GM19463 (cell line): Measurements from ENCODE around the gene TOX2.
A peak's percentile ranks its signal among the peaks of the same experiment; 100 is the strongest.

ENCODE experiments used
- ATAC-seq: cut with Tn5 transposase; IDR thresholded peaks from one replicate; pipeline ENCODE4 v1.9.1; 2021; ENCODE audit warnings: mild to moderate bottlenecking, moderate library complexity; ENCODE audit not compliant: unreplicated experiment

TOX2 gene

DNA sequence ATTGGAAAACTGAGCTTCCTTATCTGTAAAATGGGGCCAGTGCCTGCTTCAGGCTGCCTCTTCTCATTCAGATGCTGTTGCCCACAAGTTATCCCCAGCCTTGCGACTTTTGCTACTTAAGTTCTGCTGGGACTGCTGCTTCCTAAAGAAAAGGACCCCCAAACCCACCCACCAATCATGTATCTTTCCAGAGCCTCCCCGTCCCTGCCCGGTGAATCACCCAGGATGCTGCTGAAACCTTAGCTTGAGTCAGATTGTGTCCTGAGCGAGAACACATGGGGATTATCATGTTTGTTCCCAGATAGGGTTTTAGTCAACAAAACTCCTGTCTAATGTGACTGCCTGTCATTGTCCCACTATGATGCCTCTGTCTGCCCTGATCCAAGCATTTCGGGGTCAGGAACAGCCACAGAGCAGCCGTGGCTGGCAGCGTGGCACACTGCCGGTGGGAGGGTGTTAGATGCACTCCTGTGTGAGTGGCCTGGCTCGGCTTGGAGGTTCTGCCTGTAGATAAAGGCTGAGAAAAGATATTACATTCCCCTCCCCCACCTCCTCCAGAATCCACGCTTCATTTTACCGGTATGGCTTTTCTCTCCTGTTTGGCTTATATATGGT lies 79.9 kb downstream of the TOX2 start:
- ATAC-seq = no peak

DNA sequence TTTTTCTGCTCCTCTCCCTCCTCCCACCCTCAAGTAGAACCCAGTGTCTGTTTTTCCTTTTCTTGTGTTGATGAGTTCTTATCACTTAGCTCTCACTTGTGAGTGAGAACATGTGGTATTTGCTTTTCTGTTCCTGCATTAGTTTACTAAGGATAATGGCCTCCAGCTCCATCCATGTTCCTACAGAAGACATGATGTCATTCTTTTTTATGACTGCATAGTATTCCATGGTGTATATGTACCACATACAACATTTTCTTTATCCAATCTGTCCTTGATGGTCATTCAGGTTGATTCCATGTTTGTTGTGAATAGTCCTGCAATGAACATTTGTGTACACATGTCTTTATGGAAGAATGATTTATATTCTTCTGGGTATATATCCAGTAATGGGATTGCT lies 81.0 kb downstream of the TOX2 start:
- no peak for ATAC-seq

DNA sequence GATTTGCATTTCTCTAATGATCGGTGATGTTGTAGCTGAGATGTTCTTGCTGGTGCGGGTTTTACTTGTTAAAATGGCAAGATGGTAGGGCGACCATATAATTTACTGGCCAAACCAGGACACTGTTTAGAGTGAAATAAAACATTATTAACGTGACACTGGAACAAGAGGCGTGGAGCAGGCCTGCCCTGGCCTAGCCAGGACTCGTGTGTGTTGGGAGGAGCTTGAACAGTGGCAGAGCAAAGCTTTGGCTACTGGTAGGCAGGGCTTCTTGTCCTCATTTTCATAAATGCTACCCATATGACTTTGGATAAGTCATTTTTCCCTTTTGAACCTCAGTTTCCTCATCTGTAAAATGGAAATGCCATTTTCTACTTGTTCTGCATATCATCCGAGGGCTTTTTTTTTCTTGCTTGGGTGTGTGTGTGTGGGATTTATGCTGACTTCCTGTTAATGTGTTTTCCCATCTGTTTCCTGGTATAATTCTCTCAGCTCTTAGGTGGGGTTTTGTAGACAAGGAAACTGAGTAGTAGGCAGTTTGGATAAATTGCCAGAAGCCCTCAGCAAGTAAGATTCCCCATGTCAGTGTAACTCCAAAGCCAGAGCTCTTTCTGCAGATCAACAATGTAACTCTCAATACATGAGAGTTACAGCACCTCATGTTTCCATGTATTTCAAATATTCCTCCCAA lies 81.7 kb downstream of the TOX2 start:
- ATAC-seq = no peak

DNA sequence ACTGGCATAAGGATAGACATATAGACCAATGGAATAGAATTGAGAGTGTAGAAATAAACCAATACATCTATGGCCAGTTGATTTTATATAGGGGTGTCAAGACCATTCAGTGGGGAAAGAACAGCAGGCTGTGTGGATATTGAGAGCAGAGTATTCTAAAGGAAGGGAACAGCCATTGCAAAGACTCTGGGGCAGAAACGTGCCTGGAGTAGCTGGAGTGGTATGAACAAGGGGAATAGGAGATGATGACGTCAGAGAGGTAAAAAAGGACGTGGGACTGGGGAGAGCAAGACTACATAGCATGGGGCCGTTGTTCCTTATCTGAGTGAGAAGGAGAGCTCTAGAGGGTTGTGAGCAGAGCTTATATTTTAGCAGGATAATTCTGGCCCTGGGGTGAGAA lies 85.2 kb downstream of the TOX2 start:
- no peak for ATAC-seq

DNA sequence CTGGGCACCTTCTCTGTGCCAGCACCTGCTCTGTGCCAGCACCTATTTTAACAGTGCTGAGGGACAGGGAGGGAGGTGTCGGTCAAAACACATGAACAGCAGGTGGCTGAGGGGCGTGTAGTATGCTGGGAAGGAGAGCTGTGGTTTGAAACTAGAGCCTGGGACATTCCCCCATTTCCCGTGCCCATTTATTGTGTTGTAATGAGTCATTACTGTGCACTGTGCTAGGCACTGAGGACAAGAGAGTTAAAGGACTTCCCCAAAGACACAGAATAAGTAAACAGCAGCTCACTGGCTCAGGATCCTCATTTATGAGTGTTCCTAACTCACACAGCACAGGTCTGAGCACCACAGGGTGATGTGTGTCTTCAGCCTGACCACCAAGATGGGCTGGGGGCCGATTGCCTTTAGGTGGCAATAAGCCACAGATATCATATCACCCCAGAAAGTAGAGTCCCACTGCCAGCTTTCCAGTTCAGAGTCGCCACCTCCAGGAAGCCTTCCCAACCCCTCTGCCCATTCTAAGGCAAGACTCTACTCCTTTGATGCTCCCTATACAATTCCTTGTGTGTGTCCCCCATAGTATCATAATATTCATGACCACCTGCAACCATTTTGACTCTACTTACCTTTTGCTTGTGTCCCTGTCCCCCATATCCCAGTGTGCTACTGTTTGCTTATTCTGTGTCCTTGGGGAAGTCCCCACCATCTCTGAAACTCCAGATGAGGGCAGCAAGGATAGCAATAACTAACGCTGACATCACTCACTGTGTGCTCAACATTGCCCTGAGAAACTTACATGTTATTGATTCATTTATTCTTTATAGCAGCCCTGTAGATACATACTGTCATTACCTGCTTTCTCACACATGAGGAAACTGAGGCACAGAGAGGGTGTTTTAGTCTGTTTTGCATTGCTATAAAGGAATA lies 87.3 kb downstream of the TOX2 start:
- ATAC-seq = peak; percentile 71

DNA sequence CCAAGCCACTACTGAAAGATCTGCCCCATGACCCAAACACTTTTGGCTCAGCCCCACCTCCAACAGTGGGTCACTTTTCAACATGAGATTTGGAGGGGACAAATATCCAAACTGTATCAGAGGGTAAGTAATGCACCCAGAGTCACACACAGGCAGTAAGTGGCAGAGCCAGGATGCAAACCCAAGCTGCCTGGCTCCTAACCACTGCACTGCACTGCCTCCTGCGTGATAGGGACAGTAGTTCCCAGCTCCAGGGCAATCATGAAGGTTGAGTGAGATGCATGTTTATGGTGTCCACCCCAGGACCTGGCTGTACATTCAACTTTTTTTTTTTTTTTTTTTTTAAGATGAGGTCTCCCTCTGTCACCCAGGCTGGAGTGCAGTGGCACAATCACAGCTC lies 88.2 kb downstream of the TOX2 start:
- ATAC-seq = no peak

DNA sequence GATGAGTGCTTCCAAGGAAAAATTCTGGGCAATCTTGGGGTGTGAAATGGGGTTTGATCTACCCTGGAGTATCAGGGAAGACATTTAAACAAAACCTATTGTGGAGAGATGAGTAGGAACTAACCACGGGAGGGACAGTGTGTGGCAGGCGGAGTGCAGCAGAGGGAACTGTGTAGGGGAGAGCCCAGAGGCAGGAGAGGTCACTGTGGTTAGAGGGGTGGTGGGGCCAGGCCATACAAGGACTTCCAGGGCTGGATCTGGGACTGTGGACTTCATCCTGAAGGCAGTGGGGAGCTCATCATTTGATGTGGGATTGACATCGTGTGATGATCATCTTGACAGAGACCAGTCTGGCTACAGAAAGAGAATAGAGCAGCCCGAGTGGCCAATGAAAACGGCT lies 89.0 kb downstream of the TOX2 start:
- no peak for ATAC-seq

DNA sequence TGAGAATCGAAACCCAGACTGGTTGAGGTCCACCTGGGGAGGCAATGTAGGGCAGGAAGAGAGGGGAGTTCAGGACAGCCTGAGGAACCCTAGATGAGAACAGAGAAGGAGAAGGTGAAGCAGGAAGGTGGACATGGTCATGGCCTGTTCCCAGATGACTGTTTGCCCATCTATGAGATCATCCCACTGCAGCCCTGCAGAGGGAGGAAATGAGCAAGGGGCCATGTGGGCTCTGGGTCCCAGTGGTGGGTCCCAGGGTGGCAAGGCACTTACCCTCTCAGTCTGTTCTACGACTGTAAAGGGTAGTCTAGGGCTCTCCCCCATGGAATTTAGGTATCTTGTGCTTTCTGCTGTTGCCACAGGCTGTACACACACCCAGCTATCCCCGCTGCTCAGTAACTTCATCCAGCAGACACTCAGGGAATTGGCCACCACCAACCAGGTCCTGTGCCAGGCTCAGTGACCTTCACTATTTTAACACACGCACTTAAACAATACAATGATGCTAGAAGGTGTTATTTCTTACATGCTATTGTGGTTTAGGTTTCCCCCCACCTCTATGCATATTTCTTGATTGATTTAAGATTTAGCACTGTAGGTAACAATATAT lies 89.8 kb downstream of the TOX2 start:
- no peak for ATAC-seq

DNA sequence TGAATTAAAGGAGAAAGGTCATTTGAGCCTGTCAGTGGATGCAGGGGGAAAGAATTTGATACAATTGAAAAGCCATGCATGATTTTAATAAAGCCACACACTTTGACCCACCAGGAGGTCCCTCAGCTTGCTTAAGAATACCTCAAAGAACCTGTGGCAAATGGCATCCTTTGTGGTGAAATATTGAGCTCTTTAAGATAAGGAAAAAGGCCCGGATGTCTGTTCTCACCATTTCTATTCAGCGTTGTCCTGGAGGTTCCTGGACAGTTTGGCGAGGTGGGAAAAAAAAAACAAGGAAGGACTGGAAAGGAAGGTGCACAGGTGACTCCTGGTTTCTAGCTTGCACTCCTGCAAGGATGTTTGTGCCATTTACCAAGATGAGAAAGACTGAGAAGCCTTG lies 91.0 kb downstream of the TOX2 start:
- ATAC-seq = no peak

DNA sequence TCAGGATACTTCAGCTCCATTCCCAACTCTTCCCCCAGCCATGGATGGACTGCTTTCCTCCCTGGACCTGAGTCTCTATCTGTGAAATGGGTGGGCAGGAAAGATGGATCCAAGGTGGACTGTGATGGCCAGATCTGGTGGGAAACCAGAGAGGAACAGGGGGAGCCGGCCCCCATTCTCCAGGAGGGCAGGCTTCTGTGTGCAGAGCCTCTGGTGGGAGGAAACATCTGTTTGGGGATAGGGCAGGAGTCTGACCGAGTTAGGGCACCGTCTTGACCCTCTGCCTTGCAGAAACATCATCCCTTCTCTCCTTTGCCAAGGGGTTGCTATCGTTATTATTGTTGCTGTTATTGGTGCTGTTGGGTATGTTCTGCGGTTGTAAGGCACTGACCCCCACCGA lies 91.5 kb downstream of the TOX2 start:
- ATAC-seq = no peak

DNA sequence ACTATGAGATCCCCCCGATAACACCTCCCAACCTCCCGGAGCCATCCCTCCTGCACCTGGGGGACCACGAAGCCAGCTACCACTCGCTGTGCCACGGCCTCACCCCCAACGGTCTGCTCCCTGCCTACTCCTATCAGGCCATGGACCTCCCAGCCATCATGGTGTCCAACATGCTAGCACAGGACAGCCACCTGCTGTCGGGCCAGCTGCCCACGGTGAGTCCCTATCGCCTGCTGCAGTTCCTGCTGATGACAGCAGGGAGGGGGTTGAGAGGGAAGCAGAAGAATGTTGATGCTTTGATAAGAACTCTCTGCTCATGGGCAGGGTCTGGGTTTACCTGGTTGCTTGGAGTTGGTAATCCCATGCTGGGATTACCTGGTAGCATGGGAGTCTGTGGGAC lies 91.9 kb downstream of the TOX2 start:
- ATAC-seq = no peak

DNA sequence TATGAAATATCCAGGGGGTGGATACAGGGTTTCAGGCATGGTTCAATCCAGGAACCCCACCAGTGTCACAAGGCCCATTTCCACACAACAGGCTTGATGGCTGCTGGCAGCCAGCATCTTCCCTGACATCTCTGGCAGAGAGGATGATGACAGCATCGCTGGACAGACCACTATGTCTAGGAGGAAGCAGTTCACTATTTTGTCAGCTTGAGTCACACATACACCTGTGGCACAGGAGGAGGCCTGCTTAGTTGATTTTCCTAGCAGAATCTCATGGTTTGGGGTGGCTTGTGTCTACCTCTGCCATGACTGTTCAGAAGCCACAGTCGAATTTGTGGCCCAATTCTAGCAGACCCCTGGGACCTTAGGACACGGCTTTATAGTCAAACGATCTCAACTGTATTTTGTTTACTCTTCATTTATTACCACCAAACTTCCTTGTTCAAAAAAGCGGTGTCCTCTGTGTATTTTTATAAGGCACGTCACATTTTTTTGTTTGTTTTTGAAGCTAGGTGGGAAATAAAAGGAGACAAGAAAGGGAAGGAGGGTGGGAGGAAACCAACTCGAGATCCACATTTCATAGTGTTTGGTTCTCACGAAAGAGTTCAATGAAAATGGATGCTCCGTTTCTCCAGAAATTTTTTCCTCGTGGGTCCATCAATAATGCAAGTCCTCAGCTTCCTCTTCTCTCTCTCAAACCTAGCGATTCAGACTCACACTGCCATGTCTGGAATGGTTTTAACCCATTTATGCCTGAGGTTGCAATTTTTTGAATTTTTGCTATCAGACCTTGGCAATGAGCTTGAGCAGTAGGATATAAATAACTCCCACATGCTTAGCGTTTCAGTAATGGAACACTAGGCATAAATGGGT lies 94.4 kb downstream of the TOX2 start:
- ATAC-seq = no peak

DNA sequence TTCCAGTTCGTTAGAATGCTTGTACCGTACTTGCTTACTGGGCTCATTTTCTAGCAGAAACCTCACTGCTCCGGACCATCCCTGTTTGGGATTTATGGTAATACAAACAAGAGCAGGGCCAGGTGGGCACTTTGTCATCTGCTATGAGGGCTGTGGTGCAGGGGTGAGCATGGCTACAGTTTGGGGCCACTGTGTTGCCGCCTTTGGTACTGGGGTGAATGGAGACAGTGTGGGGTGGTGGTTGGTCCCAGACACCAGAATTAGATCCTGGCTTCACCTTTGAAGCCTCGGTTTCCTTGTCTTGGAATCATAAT lies 95.0 kb downstream of the TOX2 start:
- ATAC-seq = no peak

DNA sequence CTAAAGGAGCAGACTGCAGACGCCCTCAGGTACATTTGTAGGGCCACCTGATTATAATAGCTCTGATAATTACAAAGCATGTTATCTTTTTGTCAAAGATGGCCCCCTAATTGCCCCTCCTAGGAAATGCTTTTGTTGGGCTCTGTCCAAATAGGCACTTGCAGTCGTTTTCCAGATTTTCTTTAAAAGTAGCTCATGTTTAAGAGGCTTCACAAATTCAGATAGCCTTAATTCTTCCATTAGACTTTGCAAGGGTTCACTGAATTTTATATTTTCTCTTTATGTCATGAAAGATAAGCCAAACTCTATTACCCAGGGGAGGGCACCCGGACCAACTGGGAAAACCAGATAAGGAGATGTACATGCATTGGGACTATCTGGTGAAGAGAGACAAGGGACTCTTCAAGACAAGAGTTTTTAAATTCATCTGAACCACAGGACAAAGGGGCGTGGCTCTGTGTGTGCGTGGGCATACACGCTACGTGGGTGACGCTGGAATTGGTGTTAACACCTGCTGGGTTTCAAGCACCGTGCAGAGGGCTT lies 95.6 kb downstream of the TOX2 start:
- no peak for ATAC-seq

DNA sequence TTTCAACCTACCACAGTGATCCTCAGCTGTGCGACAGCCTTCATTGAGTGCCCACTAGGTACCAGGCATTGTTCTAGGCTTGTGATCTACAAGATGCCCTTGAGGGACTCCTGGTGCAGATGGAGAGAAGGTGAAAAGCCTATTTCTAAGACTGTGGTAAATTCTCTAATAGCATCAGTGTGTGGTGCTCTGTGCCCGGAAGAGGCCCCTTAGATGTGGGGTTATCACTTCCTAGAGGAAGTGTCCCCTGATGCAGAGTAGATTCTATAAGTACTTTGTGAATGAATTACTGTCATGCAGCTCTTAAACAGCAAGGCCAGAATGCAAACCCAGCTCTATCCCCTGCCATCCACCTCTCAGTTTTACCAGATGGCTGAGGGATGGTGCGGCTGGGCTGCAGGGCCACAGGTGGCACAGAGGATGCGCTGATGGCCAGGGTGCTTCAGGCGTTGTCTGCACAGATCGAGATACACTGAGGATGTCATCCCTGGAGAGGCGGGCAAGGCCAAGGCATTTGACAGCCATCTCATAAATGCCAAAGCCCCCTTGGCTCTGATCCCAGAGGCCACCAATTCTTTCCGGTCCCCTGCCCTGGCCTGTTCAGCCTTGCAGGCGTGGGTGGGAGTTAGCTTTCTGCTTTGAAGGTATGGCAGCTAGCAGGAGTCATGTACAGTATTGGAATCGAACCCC lies 96.7 kb downstream of the TOX2 start:
- no peak for ATAC-seq

DNA sequence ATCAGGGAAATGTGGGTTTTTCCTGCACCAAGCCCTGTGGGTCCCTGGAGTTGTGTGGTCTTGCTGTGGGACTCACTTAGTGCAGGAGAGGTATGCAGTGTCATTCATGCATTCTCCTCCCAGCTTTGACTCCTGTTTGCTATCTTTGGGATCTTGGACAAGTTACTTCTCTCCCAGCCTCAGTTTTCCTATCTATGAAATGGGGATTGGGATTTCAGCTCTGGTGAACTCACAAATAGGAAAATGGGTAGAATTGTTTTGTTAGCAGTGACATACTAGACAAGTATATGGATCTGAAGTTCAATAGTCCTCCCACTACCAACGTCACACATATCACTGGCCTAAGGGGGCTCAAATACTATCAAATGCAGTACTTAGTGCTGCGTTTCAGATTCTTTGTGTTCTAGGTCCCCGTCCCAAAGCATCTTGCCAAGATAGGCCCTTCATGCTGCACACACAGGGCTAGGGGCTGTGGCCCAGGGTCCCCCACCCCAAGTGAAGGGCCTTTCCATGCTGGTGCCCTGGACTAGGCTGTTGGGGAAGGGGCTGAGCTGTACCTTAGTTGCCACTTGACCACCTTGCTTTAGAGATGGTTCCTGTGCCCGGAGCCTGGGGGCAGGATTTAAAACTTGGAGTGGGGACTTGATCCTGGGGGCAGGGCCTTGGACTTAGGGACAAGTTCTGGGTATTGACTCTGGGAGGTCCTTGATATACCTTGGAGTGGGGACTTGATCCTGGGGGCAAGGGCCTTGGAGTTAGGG lies 98.0 kb downstream of the TOX2 start:
- no peak for ATAC-seq

DNA sequence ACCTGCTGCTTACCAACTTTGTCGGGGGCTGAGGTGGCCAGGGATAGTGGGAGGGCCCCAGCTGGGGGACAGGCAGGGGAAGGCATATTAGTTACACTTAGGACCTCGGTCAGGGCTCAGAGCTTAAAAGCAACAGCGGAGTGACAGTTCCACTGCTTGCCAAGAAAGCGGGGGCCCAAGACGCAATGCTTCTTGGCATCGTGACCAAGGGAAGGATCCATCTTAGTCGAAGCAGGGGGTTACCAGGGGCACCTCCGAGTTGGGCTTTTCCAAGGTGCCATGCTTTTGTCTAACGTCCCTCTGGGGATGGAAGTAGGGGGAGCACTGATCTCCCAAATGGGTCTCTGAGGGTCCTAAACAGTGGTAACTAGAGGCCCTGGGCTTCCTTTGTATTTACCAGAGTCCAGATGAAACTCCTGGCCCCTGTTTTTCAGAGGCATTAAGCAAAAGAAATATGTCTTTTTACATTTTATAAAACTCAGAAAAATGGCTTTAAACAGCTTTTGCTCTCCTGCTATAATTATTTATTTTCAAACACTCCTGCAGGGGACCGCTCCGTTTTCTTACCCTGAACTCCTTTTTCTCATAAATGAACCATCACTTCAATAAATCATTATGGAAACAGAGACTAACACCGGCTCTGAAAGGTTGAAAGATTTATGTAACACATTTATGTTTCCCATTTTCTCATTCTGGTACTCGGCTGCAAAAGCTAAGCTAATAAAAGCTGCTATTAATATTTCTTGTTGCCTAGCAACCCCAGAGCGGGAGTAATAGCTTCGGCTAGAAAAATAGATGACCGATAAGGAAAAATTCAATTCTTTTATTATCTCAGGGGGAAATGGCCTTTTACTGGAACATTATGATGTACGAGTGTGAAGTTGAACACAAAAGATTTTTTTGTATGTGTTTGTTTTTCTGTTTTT lies 100.4 kb downstream of the TOX2 start:
- no peak for ATAC-seq

DNA sequence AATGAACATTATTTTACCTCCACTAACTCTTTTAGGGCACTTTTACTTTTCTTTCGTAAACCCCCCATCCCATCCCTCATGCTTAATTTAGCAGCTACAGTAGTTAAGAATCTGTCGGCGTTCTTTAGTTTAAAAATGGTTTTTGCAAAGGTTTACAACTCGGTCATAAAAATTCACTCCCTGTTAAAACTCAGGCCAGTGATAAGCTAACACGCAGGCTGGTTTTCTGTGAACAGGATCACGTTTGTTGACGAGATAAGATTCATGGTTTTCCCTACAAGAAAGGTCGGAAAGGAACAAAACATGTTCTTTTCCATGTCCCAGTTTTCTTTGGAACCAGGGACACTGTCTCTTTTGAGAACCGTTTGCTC lies 101.1 kb downstream of the TOX2 start:
- no peak for ATAC-seq
